ENCODE data around the gene FRMD4A. TPM values are rescaled to one million over a fixed set of nuclear protein-coding genes. Genes with fewer than 3 reads are reported as not detected.
A peak's percentile ranks its signal among the peaks of the same experiment; 100 is the strongest.

Gene FRMD4A
- polyA plus RNA-seq, 1 of the 3 experiments (the other 2 are of a cell fraction), result 37.7 TPM

DNA sequence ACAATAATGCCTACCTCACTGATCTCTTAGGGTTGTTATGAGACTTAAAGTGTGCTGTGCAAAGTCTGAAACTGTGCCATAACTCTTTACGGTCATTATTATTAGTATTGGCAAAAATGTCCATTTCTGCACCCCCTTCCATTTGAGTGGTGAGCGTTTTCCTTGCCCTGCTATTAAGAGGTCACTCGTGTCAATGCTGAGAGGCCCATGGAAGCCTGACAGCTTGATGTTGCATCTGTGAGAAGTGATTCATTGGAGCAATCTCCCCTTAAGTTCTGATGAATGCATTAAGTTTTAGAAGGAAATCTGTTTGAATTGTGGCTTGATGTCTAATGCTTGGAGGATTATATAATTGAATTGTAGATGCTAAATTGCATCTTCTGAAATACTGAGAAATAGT, 253.3 kb downstream of the FRMD4A start:
- Histone ChIP-seq H3K9ac (no peak overlapping the region), H3K36me3 (replicated peaks in 1 of 2; ENCODE audit: control insufficient read depth in 1 of 2, insufficient read depth in 2 of 2, low read length in 1 of 2) (no peaks in the 10 kb centered on the region), H2AFZ (ENCODE audit: low read depth) (no peak overlapping the region), H3K9me3 (no peaks in the 10 kb centered on the region), H3K27ac (ENCODE audit: low read depth in 2 of 2, low read length in 1 of 2) (no peak overlapping the region), H3K4me3 (ENCODE audit: low read depth in 2 of 2, low read length in 1 of 2) (no peak overlapping the region), H3K27me3 (ENCODE audit: insufficient read depth) (no peaks in the 10 kb centered on the region), H4K20me1 (ENCODE audit: insufficient read depth) (no peaks in the 10 kb centered on the region), H3K4me2 (no peak overlapping the region), H3F3A (replicated peaks; ENCODE audit: insufficient read depth) (peaks cover 14% of the 10 kb centered on the region), H3K79me2 (ENCODE audit: insufficient read depth) (no peaks in the 10 kb centered on the region), H3K9me2 (no peaks in the 10 kb centered on the region), H3K4me1 (ENCODE audit: control insufficient read depth in 1 of 2, insufficient read depth in 2 of 2, low read depth in 1 of 2, low read length in 1 of 2) (peaks cover 11 to 22% of the 10 kb centered on the region in 2 experiments)
- CTCF ChIA-PET, result interaction anchor here (0.6 to 1.4 kb wide), 2 partner anchors 290 to 1438 kb away, joined by 3 read pairs; no protein-coding TSS in a partner anchor
- POLR2A ChIA-PET, result no interaction called here
- TF ChIP-seq RXRA (IDR thresholded peaks at IDR 0.05; ENCODE audit: borderline replicate concordance, low read depth) (no peak), EZH2phosphoT487 (IDR thresholded peaks at IDR 0.05; ENCODE audit: borderline replicate concordance, low read depth) (no peak), EP300 (IDR thresholded peaks at IDR 0.05; ENCODE audit: borderline replicate concordance in 1 of 2, low read depth in 1 of 2, low read length in 1 of 2) (no peak), GATA2 (CRISPR knock-in tag; IDR thresholded peaks at IDR 0.05) (no peak), TAF1 (IDR thresholded peaks at IDR 0.05; ENCODE audit: borderline replicate concordance, low read depth, low read length) (no peak), RFX5 (IDR thresholded peaks at IDR 0.05; ENCODE audit: low read length) (no peak)
- DNase-seq, result no peak
- 76% methylated on average over 3 of the region's 3 CpGs for WGBS (ENCODE audit: low lambda C conversion rate)

GRCh38 chr10:14074062-14074884, 256.5 kb downstream of the FRMD4A start:
- H3K36me3 ChIP-seq (replicated peaks in 1 of 2; ENCODE audit: control insufficient read depth in 1 of 2, insufficient read depth in 2 of 2, low read length in 1 of 2), result no peaks in the 10 kb centered on the region
- no peaks in the 10 kb centered on the region for H3K27me3 ChIP-seq (ENCODE audit: insufficient read depth)
- WGBS (ENCODE audit: low lambda C conversion rate), result 15% methylated on average over 14 of the region's 17 CpGs
- H3K4me2 ChIP-seq, result peak overlapping the region; percentile 51; the same call in 1 of the 2 replicates
- H3K4me3 ChIP-seq (ENCODE audit: low read depth in 2 of 2, low read length in 1 of 2), result peak overlapping the region; percentile 18 to 31; a peak in 2 of 4 replicates
- H3K9ac ChIP-seq, result peak overlapping the region; percentile 22; the same call in 1 of the 2 replicates
- H3K9me2 ChIP-seq, result no peaks in the 10 kb centered on the region
- H3K79me2 ChIP-seq (ENCODE audit: insufficient read depth), result no peaks in the 10 kb centered on the region
- no peak overlapping the region for H2AFZ ChIP-seq (ENCODE audit: low read depth)
- peak overlapping the region; percentile 69 to 72 for H3K27ac ChIP-seq (ENCODE audit: low read depth in 2 of 2, low read length in 1 of 2)
- H3K9me3 ChIP-seq, result no peaks in the 10 kb centered on the region
- no peaks in the 10 kb centered on the region for H4K20me1 ChIP-seq (ENCODE audit: insufficient read depth)
- peaks cover 11 to 22% of the 10 kb centered on the region in 2 experiments for H3K4me1 ChIP-seq (ENCODE audit: control insufficient read depth in 1 of 2, insufficient read depth in 2 of 2, low read depth in 1 of 2, low read length in 1 of 2)
- ChIA-PET POLR2A (interaction anchor here (0.5 kb wide), 1 partner anchor 182 kb away, joined by 3 read pairs; no protein-coding TSS in a partner anchor), CTCF (interaction anchor here (1.4 to 1.6 kb wide), 3 partner anchors 11 to 99 kb away, joined by 4 to 5 read pairs (median 4); no protein-coding TSS in a partner anchor)
- peaks cover 15% of the 10 kb centered on the region for H3F3A ChIP-seq (replicated peaks; ENCODE audit: insufficient read depth)
- DNase-seq, result peak; percentile 71
- TF ChIP-seq, protein P1, sequence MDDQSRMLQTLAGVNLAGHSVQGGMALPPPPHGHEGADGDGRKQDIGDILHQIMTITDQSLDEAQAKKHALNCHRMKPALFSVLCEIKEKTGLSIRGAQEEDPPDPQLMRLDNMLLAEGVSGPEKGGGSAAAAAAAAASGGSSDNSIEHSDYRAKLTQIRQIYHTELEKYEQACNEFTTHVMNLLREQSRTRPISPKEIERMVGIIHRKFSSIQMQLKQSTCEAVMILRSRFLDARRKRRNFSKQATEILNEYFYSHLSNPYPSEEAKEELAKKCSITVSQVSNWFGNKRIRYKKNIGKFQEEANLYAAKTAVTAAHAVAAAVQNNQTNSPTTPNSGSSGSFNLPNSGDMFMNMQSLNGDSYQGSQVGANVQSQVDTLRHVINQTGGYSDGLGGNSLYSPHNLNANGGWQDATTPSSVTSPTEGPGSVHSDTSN (IDR thresholded peaks at IDR 0.05), result peak; percentile 76
- TF ChIP-seq FOXJ3 (CRISPR knock-in tag; IDR thresholded peaks at IDR 0.05) (peak; percentile 34; the same call in 1 of the 2 replicates), RXRA (IDR thresholded peaks at IDR 0.05; ENCODE audit: borderline replicate concordance, low read depth) (peak; percentile 88; the same call in 1 of the 2 replicates), TEAD4 (IDR thresholded peaks at IDR 0.05; ENCODE audit: borderline replicate concordance, insufficient read depth) (peak; percentile 87), USF2 (IDR thresholded peaks at IDR 0.05; ENCODE audit: borderline replicate concordance, low read depth, low read length) (no peak), SMC3 (IDR thresholded peaks at IDR 0.05; ENCODE audit: low read depth, low read length) (peak; percentile 4; the same call in 1 of the 2 replicates), MEF2A (IDR thresholded peaks at IDR 0.05; ENCODE audit: borderline replicate concordance, low read depth) (no peak), POLR2AphosphoS5 (IDR thresholded peaks at IDR 0.05; ENCODE audit: low read depth, low read length) (peak; percentile 71), CHD2 (IDR thresholded peaks at IDR 0.05; ENCODE audit: low read length, partially characterized antibody) (peak; percentile 65), GATA2 (CRISPR knock-in tag; IDR thresholded peaks at IDR 0.05) (peak; percentile 66), EP300 (IDR thresholded peaks at IDR 0.05; ENCODE audit: borderline replicate concordance in 1 of 2, low read depth in 1 of 2, low read length in 1 of 2) (peak; percentile 69 to 87), ELF1 (IDR thresholded peaks at IDR 0.05) (no peak), EZH2phosphoT487 (IDR thresholded peaks at IDR 0.05; ENCODE audit: borderline replicate concordance, low read depth) (no peak), TCF12 (IDR thresholded peaks at IDR 0.05) (peak; percentile 86), IRF3 (IDR thresholded peaks at IDR 0.05; ENCODE audit: low read depth, low read length) (no peak), JUND (IDR thresholded peaks at IDR 0.05) (peak; percentile 57; the same call in 1 of the 2 replicates), MXI1 (IDR thresholded peaks at IDR 0.05; ENCODE audit: low read depth, low read length) (peak; percentile 80)
